ENCODE measurements around the gene GRB10.
A peak's percentile ranks its signal among the peaks of the same experiment; 100 is the strongest.

The GRB10 gene

GRCh38 chr7:50721661-50722259 lies 60.9 kb downstream of the GRB10 start:
- ATAC-seq, result peak; percentile 64

GRCh38 chr7:50721160-50721559 lies 61.5 kb downstream of the GRB10 start:
- TF ChIP-seq OSR1 (CRISPR knock-in tag; IDR thresholded peaks at IDR 0.05) (no peak), ZNF70 (CRISPR knock-in tag; IDR thresholded peaks at IDR 0.05) (no peak), GLIS3 (CRISPR knock-in tag; IDR thresholded peaks at IDR 0.05) (no peak), TCF4 (CRISPR knock-in tag; IDR thresholded peaks at IDR 0.05; ENCODE audit: borderline replicate concordance) (no peak), ZC3H10 (CRISPR knock-in tag; IDR thresholded peaks at IDR 0.05) (no peak), TSHZ2 (CRISPR knock-in tag; IDR thresholded peaks at IDR 0.05) (no peak), ZFP30 (CRISPR knock-in tag; IDR thresholded peaks at IDR 0.05) (no peak), ZFP3 (CRISPR knock-in tag; IDR thresholded peaks at IDR 0.05) (no peak), BACH2 (CRISPR knock-in tag; IDR thresholded peaks at IDR 0.05; ENCODE audit: borderline replicate concordance) (no peak), ZNF565 (CRISPR knock-in tag; conservative IDR thresholded peaks at IDR 0.05; ENCODE audit: low read depth) (no peak), SNAI2 (CRISPR knock-in tag; IDR thresholded peaks at IDR 0.05) (no peak)
- TF ChIP-seq, protein P1, sequence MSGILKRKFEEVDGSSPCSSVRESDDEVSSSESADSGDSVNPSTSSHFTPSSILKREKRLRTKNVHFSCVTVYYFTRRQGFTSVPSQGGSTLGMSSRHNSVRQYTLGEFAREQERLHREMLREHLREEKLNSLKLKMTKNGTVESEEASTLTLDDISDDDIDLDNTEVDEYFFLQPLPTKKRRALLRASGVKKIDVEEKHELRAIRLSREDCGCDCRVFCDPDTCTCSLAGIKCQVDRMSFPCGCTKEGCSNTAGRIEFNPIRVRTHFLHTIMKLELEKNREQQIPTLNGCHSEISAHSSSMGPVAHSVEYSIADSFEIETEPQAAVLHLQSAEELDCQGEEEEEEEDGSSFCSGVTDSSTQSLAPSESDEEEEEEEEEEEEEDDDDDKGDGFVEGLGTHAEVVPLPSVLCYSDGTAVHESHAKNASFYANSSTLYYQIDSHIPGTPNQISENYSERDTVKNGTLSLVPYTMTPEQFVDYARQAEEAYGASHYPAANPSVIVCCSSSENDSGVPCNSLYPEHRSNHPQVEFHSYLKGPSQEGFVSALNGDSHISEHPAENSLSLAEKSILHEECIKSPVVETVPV (CRISPR knock-in tag; IDR thresholded peaks at IDR 0.05), result no peak
- TF ChIP-seq, protein P2, sequence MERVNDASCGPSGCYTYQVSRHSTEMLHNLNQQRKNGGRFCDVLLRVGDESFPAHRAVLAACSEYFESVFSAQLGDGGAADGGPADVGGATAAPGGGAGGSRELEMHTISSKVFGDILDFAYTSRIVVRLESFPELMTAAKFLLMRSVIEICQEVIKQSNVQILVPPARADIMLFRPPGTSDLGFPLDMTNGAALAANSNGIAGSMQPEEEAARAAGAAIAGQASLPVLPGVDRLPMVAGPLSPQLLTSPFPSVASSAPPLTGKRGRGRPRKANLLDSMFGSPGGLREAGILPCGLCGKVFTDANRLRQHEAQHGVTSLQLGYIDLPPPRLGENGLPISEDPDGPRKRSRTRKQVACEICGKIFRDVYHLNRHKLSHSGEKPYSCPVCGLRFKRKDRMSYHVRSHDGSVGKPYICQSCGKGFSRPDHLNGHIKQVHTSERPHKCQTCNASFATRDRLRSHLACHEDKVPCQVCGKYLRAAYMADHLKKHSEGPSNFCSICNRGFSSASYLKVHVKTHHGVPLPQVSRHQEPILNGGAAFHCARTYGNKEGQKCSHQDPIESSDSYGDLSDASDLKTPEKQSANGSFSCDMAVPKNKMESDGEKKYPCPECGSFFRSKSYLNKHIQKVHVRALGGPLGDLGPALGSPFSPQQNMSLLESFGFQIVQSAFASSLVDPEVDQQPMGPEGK (CRISPR knock-in tag; IDR thresholded peaks at IDR 0.05; ENCODE audit: borderline replicate concordance), result no peak
- peak; percentile 97 for ATAC-seq

More at GRCh38 chr7:50721661-50722259, 60.9 kb downstream of the GRB10 start:
- TF ChIP-seq GLIS3 (CRISPR knock-in tag; IDR thresholded peaks at IDR 0.05) (no peak), ARNTL (CRISPR knock-in tag; IDR thresholded peaks at IDR 0.05; ENCODE audit: borderline replicate concordance, low read depth) (no peak), ZNF8 (CRISPR knock-in tag; IDR thresholded peaks at IDR 0.05) (no peak), POU6F1 (CRISPR knock-in tag; IDR thresholded peaks at IDR 0.05; ENCODE audit: borderline replicate concordance, low read depth) (no peak), CREB5 (CRISPR knock-in tag; IDR thresholded peaks at IDR 0.05; ENCODE audit: low read depth) (no peak), SNAI2 (CRISPR knock-in tag; IDR thresholded peaks at IDR 0.05) (no peak), OSR1 (CRISPR knock-in tag; IDR thresholded peaks at IDR 0.05) (no peak), ZNF565 (CRISPR knock-in tag; conservative IDR thresholded peaks at IDR 0.05; ENCODE audit: low read depth) (no peak), ESRRG (CRISPR knock-in tag; IDR thresholded peaks at IDR 0.05) (no peak)
- TF ChIP-seq, protein P1 (CRISPR knock-in tag; IDR thresholded peaks at IDR 0.05), result no peak

DNA sequence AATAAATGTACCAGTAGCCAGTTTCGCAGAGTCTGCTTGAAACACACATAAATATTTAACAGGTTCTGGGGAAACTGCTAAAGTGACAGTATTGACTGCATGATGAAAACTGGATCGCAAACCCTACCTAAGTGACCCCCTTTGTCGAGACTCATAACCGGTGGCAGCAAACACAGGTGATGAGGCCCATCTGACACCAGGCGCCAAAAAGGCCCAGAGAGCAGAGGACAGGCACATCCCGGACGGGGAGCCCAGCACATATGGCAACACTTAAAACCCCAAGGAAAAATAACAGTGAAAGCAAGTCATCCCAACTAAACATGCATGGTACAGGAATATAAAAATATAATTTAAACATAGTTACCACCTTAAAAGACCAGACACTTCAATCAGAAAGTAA lies 62.4 kb downstream of the GRB10 start:
- TF ChIP-seq CREB5 (CRISPR knock-in tag; IDR thresholded peaks at IDR 0.05; ENCODE audit: low read depth) (no peak), ZFP3 (CRISPR knock-in tag; IDR thresholded peaks at IDR 0.05) (no peak), OSR1 (CRISPR knock-in tag; IDR thresholded peaks at IDR 0.05) (no peak), ZNF8 (CRISPR knock-in tag; IDR thresholded peaks at IDR 0.05) (no peak), CSDC2 (CRISPR knock-in tag; IDR thresholded peaks at IDR 0.05) (no peak), ZNF70 (CRISPR knock-in tag; IDR thresholded peaks at IDR 0.05) (no peak)
- ATAC-seq, result no peak
